ENCODE data around the gene ARPIN. TPM values are rescaled to one million over a fixed set of nuclear protein-coding genes. Genes with fewer than 3 reads are reported as not detected.

ARPIN gene
- 8.8 and 11.9 TPM in 2 replicates for total RNA-seq

DNA sequence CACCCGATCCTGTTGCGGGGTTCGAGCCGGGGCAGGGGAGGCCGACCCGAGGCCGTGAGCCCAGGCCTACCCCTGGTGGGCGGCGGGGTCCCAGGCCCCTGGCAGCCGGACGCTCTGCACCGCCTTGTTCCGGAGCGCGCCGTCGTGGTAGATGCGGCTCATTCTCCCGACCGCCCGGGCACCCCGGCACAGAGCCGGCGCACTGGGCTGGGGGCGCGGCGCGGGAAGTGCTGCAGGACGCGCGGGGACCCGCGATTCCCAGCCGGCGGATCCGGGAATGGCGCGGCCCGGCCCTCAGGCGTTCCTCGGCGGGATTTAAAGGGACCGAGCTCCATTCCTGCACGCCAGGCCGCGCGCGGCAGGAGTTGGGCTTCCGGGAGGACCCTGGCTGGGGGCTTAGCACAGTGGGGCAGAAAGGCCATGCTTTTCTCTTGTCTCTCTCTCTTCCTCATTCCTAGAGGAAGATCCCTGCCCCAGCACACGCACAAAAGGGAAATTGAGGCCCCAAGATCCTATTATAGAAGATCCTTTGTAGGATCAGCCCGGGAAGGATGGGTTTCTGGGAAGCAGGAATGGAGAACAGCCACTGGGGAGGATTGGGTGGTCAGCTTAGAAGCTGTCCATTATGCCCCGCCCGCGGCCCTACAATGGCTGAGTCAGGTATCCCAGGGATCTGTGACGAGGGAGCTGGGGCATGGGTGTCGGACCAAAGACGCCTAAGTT, at the start of gene ARPIN:
Gene ARPIN (minus strand): TSS at position 279 of the 723 bp plus-strand sequence. CDS start 117 bp downstream, at position 162.

DNA sequence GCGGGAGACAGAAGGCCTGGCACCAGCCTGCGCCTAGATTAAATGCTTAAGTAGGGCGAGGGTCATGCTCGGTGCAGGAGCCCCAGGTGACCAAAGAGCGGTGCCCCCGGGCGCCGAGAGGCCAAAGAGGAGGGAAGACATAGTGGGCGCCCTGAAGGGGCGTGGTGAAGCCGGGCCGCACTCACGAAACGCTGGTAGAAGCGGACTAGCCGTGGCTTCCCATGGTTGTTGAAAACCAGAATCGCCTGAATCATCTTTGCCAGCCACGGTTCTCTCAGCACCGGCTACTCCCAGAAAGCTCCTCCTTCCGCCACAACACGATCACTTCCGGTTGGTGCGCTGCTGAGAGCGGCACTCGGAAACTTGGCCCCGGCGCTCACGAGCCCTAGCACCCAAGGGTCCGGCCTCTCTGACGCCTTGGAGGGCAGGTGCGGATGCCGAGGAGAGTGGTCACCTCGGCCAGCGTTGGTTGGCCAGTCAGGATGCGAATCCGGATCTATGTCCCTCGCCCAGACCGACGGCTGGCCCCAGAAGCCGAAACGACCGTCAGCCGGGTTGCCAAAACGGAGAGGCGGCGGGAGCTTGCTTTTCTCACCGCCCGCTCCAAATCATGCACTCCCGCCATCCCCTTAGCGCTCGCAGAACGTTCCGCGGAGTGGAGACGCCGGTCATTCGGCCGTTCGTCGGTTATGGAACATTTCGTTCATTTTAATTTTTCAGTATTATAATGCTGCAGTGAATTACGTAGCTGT, 18.9 kb downstream of the ARPIN start, which contains the start of gene AP3S2:
Gene AP3S2 (minus strand): TSS at position 299 of the 752 bp plus-strand sequence. CDS start 45 bp downstream, at position 254.

Other genes with a start within 250 kb of the ARPIN start
- gene PLIN1, start 233.6 kb downstream of the ARPIN start, total RNA-seq = 0.23 and 0.33 TPM in 2 replicates
- gene PEX11A, start 222.2 kb downstream of the ARPIN start, total RNA-seq = 7.5 and 10.6 TPM in 2 replicates
- gene WDR93, start 222.1 kb downstream of the ARPIN start, total RNA-seq = 0.07 TPM in 1 of 2 replicates, not detected in the other
- gene MESP1, start 161.7 kb downstream of the ARPIN start, total RNA-seq = 0.20 and 0.26 TPM in 2 replicates
- 0.66 and 0.78 TPM in 2 replicates for gene MESP2, start 136.6 kb downstream of the ARPIN start, total RNA-seq
- 90.6 and 222 TPM in 2 replicates for gene ANPEP, start 98.1 kb downstream of the ARPIN start, total RNA-seq
- gene AP3S2, start 19.0 kb downstream of the ARPIN start, total RNA-seq = 35.8 and 52.9 TPM in 2 replicates
- 8.5 and 10.3 TPM in 2 replicates for gene ZNF710, start 88.4 kb upstream of the ARPIN start, total RNA-seq
- gene IDH2, start 189.5 kb upstream of the ARPIN start, total RNA-seq = 61.6 and 81.6 TPM in 2 replicates